Heart left ventricle (tissue), 16 donors: ENCODE data around the gene PIM1. TPM values are rescaled to one million over a fixed set of nuclear protein-coding genes. Genes with fewer than 3 reads are reported as not detected.

Experiments used
- ATAC-seq, 4 donors: fragments of 200-7000 bp; cut with Tn5 transposase; one replicate each; pipeline ENCODE4 v1.9.1; 2020 to 2022; ENCODE audit warnings: moderate library complexity in 4 of 4, mild to moderate bottlenecking in 3 of 4, moderate number of reproducible peaks in 1 of 4
- DNase-seq, 5 donors: peaks; one replicate each; pipeline ENCODE4 v3.0.0-alpha.2; 2020
- H3K27ac ChIP-seq, 12 donors: fragments of 200-600 bp; sonication (generic) in 4 of 12; one replicate each; pipeline versions ENCODE4 v1.5.0 to v1.8.0; 2016 to 2022; ENCODE audit warnings: mild to moderate bottlenecking in 2 of 12
- H3K27me3 ChIP-seq, 9 donors: fragments of 200-600 bp; sonication (generic) in 2 of 9; one replicate each; pipeline versions ENCODE4 v1.5.1 to v1.8.0; 2016 to 2022; ENCODE audit warnings: mild to moderate bottlenecking in 3 of 9
- H3K36me3 ChIP-seq, 9 donors: fragments of 200-600 bp; sonication (generic) in 2 of 9; one replicate each; pipeline versions ENCODE4 v1.5.0 to v1.8.0; 2018 to 2022; ENCODE audit warnings: mild to moderate bottlenecking in 2 of 9
- H3K4me1 ChIP-seq, 12 donors: fragments of 200-600 bp; sonication (generic) in 4 of 12; one replicate each; pipeline versions ENCODE4 v1.5.0 to v1.8.0; 2016 to 2022; ENCODE audit warnings: mild to moderate bottlenecking in 3 of 12
- H3K4me3 ChIP-seq, 12 donors: fragments of 200-600 bp; sonication (generic) in 4 of 12; one replicate each; pipeline versions ENCODE4 v1.5.0 to v1.8.0; 2017 to 2022; ENCODE audit warnings: mild to moderate bottlenecking in 9 of 12, moderate library complexity in 4 of 12
- H3K9me3 ChIP-seq, 12 donors: fragments of 200-600 bp; sonication (generic) in 4 of 12; one replicate each; pipeline versions ENCODE4 v1.5.0 to v1.8.0; 2016 to 2022; ENCODE audit warnings: mild to moderate bottlenecking in 1 of 12
- CTCF ChIP-seq, 12 donors: fragments of 200-600 bp; sonication (generic) in 4 of 12; IDR thresholded peaks; one replicate each; pipeline versions ENCODE4 v1.5.0 to v1.8.0; 2018 to 2022; ENCODE audit warnings: antibody characterized with exemption in 12 of 12, mild to moderate bottlenecking in 5 of 12
- POLR2A ChIP-seq, 2 donors: fragments of 450-650 bp; IDR thresholded peaks; one replicate each; pipeline ENCODE4 v1.6.1; 2017; ENCODE audit warnings: antibody characterized with exemption in 2 of 2, mild to moderate bottlenecking in 2 of 2, moderate library complexity in 2 of 2
- WGBS, 4 donors: extraction: QIAGEN DNeasy Blood & Tissue Kit in 2 of 4; methylation state at CpG; one replicate each; pipeline versions ENCODE4 v1.1.5 to v1.1.7; 2013 to 2018; 5-methylcytosine and 5-hydroxymethylcytosine counted together
- intact Hi-C, 10 donors: fragments of 100-400 bp; cut with DNase I; formaldehyde crosslinking; loops; one replicate each; pipeline versions ENCODE4 v1.11.1 to v1.14.2; 2022
- polyA plus RNA-seq, 2 donors: library from polyadenylated mRNA; stranded (reverse); fragments of 200-250 nt; gene quantifications; one replicate each; pipeline ENCODE4 v1.2.3, GENCODE V29; 2013
- total RNA-seq, 9 donors: library from RNA; depleted of rRNA in 2 of 9; stranded (reverse); fragments of >200 nt in 2 of 9; fragmentation: NEBNext Ultra II Directional in 3 of 9; extraction: Animal tissue kit (Norgen Biotek cat#: 25700) in 3 of 9; gene quantifications; one replicate each; pipeline versions ENCODE4 v1.1.0 to v1.2.4, GENCODE V29; 2016 to 2023
- donor health status: ischemic (EF 13 %, LVEDD 7.1; RV severe dilation, severe dysfunction).
- donor health status: healthy with polysubstance abuse.
- donor health status: DM: no; HTN: yes; CAD: no.
- donor health status: DM: no; HTN: no; CAD: no.
- donor health status: ischemic (EF 25% LVEDD 6.9; RV normal size, moderate dysfunction).
- donor health status: ischemic (EF 25% LVEDD 5.7; RV mildly dilated, moderate dysfunction).
- donor health status: healthy.
- donor health status: DM: yes; HTN: yes; CAD: no.
- donor health status: ischemic (EF 35%, LVEDD 5.7; RV mildly dilated, moderate dysfunction).
- donor health status: nonischemic (EF 11% LVEDD 7.7; RV severe dilation, severe dysfunction).
- donor health status: DM: yes; HTN: yes; CAD: no.
- donor health status: PGD.
- donor health status: ischemic (EF 29% LVEDD 5.4; RV normal size, mild dysfunction).
- donor health status: nonischemic (EF 23%, LVEDD 6.1; RV moderate dilation, normal function).

PIM1 gene
- total and polyA plus RNA-seq, 11 donors, result 7.0 to 81.8 (median 16.0) TPM

GRCh38 chr6:37146735-37147157, 23.2 kb upstream of the PIM1 start:
- H3K4me3 ChIP-seq, result no peak overlapping the region
- DNase-seq (no peak), ATAC-seq (no peak)
- H3K4me1 ChIP-seq, result peaks cover 0 to 23% (median 5%) of the 10 kb centered on the region in 12 donors
- no peaks in the 10 kb centered on the region for H3K9me3 ChIP-seq
- H3K27me3 ChIP-seq, result no peaks in the 10 kb centered on the region
- TF ChIP-seq POLR2A (IDR thresholded peaks at IDR 0.05), result no peak
- no peak for TF ChIP-seq CTCF (IDR thresholded peaks at IDR 0.05)
- no peak overlapping the region for H3K27ac ChIP-seq
- WGBS, 4 donors, result 93 to 95% (median 94%) methylated on average over 7 of the region's 7 CpGs
- intact Hi-C loops, result no loop called here
- H3K36me3 ChIP-seq, result no peaks in the 10 kb centered on the region

GRCh38 chr6:37149745-37150144, 20.2 kb upstream of the PIM1 start:
- intact Hi-C loops, result no loop called here
- Histone ChIP-seq H3K9me3 (no peaks in the 10 kb centered on the region), H3K27ac (no peak overlapping the region), H3K4me3 (no peak overlapping the region), H3K4me1 (peaks cover 0 to 13% (median 5%) of the 10 kb centered on the region in 12 donors), H3K27me3 (no peaks in the 10 kb centered on the region), H3K36me3 (no peaks in the 10 kb centered on the region)
- ATAC-seq (peak in 1 of 4 donors; percentile 39), DNase-seq (no peak)
- TF ChIP-seq POLR2A (IDR thresholded peaks at IDR 0.05) (no peak), CTCF (IDR thresholded peaks at IDR 0.05) (no peak)

GRCh38 chr6:37150314-37150713, 19.6 kb upstream of the PIM1 start:
- WGBS, 4 donors, result 46 to 62% (median 59%) methylated on average over 3 of the region's 3 CpGs
- no peak overlapping the region for H3K4me3 ChIP-seq
- intact Hi-C loops, result no loop called here
- no peaks in the 10 kb centered on the region for H3K36me3 ChIP-seq
- DNase-seq, result no peak
- ATAC-seq, result no peak
- TF ChIP-seq CTCF (IDR thresholded peaks at IDR 0.05), result no peak
- TF ChIP-seq POLR2A (IDR thresholded peaks at IDR 0.05), result no peak
- H3K27me3 ChIP-seq, result no peaks in the 10 kb centered on the region
- no peaks in the 10 kb centered on the region for H3K9me3 ChIP-seq
- peaks cover 0 to 13% (median 3%) of the 10 kb centered on the region in 12 donors for H3K4me1 ChIP-seq
- H3K27ac ChIP-seq, result no peak overlapping the region

GRCh38 chr6:37155394-37156312, 14.3 kb upstream of the PIM1 start:
- H3K27me3 ChIP-seq, result no peaks in the 10 kb centered on the region
- intact Hi-C loops, result no loop called here
- TF ChIP-seq CTCF (IDR thresholded peaks at IDR 0.05) (no peak), POLR2A (IDR thresholded peaks at IDR 0.05) (no peak)
- DNase-seq (no peak), ATAC-seq (no peak)
- H3K9me3 ChIP-seq, result no peaks in the 10 kb centered on the region
- no peak overlapping the region for H3K4me3 ChIP-seq
- WGBS, 4 donors, result 81 to 88% (median 83%) methylated on average over 11 of the region's 11 CpGs
- H3K36me3 ChIP-seq, result no peaks in the 10 kb centered on the region
- peaks cover 0 to 12% (median 0%) of the 10 kb centered on the region in 12 donors for H3K4me1 ChIP-seq
- H3K27ac ChIP-seq, result no peak overlapping the region
